ENCODE data around the gene ZSCAN2.
"Not testable (repeated sequence)": the region's sequence is repeated elsewhere in the genome, so short reads cannot be mapped to it uniquely, and the experiment has no call there.

ZSCAN2 gene

GRCh38 chr15:84581676-84582428 lies 19.0 kb upstream of the ZSCAN2 start:
- H3K4me3 ChIP-seq (ENCODE audit: low read depth, low read length); H3K4me1 ChIP-seq (ENCODE audit: control insufficient read depth, insufficient read depth, low read length, unreplicated experiment); H3K27ac ChIP-seq (ENCODE audit: low read depth, low read length); H3K27me3 ChIP-seq (ENCODE audit: insufficient read depth, low read length); H3K79me2 ChIP-seq (ENCODE audit: control insufficient read depth, insufficient read depth, low read length, unreplicated experiment); H2AFZ ChIP-seq (ENCODE audit: low read length, unreplicated experiment); H3K36me3 ChIP-seq (ENCODE audit: insufficient read depth, low read length): not testable (repeated sequence)

- no peak overlapping the region for H3K27ac ChIP-seq (ENCODE audit: low read depth, low read length)
- H3K27me3 ChIP-seq (ENCODE audit: insufficient read depth, low read length), result no peaks in the 10 kb centered on the region
- H3K79me2 ChIP-seq (ENCODE audit: control insufficient read depth, insufficient read depth, low read length, unreplicated experiment), result no peaks in the 10 kb centered on the region
- peaks cover 3% of the 10 kb centered on the region for H3K4me1 ChIP-seq (ENCODE audit: control insufficient read depth, insufficient read depth, low read length, unreplicated experiment)
- H2AFZ ChIP-seq (ENCODE audit: low read length, unreplicated experiment), result no peak overlapping the region
- H3K36me3 ChIP-seq (ENCODE audit: insufficient read depth, low read length), result no peaks in the 10 kb centered on the region
- no peak overlapping the region for H3K4me3 ChIP-seq (ENCODE audit: low read depth, low read length)
These were observed 18.1 kb upstream of the ZSCAN2 start for GRCh38 chr15:84582583-84583157.

GRCh38 chr15:84583921-84584320 lies 16.9 kb upstream of the ZSCAN2 start:
- not testable (repeated sequence) for H3K27me3 ChIP-seq (ENCODE audit: insufficient read depth, low read length); H3K4me3 ChIP-seq (ENCODE audit: low read depth, low read length); H3K27ac ChIP-seq (ENCODE audit: low read depth, low read length); H2AFZ ChIP-seq (ENCODE audit: low read length, unreplicated experiment); H3K79me2 ChIP-seq (ENCODE audit: control insufficient read depth, insufficient read depth, low read length, unreplicated experiment); H3K4me1 ChIP-seq (ENCODE audit: control insufficient read depth, insufficient read depth, low read length, unreplicated experiment); H3K36me3 ChIP-seq (ENCODE audit: insufficient read depth, low read length)

- H3K27ac ChIP-seq (ENCODE audit: low read depth, low read length), result no peak overlapping the region
- H3K79me2 ChIP-seq (ENCODE audit: control insufficient read depth, insufficient read depth, low read length, unreplicated experiment), result no peaks in the 10 kb centered on the region
- H3K4me1 ChIP-seq (ENCODE audit: control insufficient read depth, insufficient read depth, low read length, unreplicated experiment), result no peaks in the 10 kb centered on the region
- H2AFZ ChIP-seq (ENCODE audit: low read length, unreplicated experiment), result no peak overlapping the region
- H3K36me3 ChIP-seq (ENCODE audit: insufficient read depth, low read length), result no peaks in the 10 kb centered on the region
- H3K27me3 ChIP-seq (ENCODE audit: insufficient read depth, low read length), result no peaks in the 10 kb centered on the region
- H3K4me3 ChIP-seq (ENCODE audit: low read depth, low read length), result no peak overlapping the region
These were observed 14.1 kb upstream of the ZSCAN2 start for GRCh38 chr15:84586696-84587095.

DNA sequence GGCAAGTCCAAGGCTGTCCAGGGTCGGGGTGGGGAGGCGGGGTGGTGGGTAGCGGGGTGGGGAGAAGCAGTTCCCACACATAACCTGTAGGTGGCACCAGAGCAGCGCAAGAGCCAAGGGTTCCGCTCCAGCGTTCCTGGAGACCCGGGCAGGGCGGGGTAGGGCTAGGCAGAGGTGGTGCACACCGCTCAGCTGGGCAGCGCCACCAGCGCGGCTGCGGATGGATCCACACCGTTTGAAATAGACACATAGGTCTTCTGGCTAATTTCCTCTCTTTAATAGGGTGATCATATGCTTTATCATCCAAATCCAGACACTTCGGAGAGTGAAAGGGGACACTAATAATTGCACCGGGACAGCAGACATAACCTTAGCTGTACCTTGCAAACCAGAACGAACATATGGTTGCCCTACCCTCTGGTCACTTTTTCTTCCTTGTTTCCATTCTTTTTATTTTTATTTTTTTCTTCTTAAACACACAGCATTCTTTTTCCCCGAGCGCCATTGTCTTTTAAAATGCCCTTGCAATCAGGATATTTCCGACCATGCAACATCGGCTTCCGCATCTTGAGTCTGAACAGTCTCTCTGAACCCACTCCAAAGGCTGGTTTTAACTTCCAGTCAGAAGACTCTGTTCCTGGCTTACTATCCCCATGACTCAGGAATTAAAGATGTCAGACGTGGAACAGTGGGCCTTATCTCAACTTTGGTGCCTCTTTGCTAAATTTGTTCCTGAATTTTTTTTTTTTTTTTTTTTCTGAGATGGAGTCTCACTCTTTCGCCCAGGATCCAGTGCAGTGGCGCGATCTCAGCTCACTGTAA lies 12.5 kb upstream of the ZSCAN2 start:
- H3K4me3 ChIP-seq (ENCODE audit: low read depth, low read length), result peak overlapping the region; percentile 76

GRCh38 chr15:84590406-84590805 lies 10.4 kb upstream of the ZSCAN2 start:
- Histone ChIP-seq H3K4me3 (ENCODE audit: low read depth, low read length) (no peak overlapping the region), H3K27me3 (ENCODE audit: insufficient read depth, low read length) (no peaks in the 10 kb centered on the region; the same call in 1 of the 2 replicates), H3K79me2 (ENCODE audit: control insufficient read depth, insufficient read depth, low read length, unreplicated experiment) (no peaks in the 10 kb centered on the region), H3K36me3 (ENCODE audit: insufficient read depth, low read length) (no peaks in the 10 kb centered on the region), H2AFZ (ENCODE audit: low read length, unreplicated experiment) (no peak overlapping the region), H3K27ac (ENCODE audit: low read depth, low read length) (no peak overlapping the region), H3K4me1 (ENCODE audit: control insufficient read depth, insufficient read depth, low read length, unreplicated experiment) (no peaks in the 10 kb centered on the region)

More for the DNA sequence above, 12.5 kb upstream of the ZSCAN2 start:
- Histone ChIP-seq H2AFZ (ENCODE audit: low read length, unreplicated experiment) (peak overlapping the region; percentile 75), H3K36me3 (ENCODE audit: insufficient read depth, low read length) (no peaks in the 10 kb centered on the region), H3K27me3 (ENCODE audit: insufficient read depth, low read length) (no peaks in the 10 kb centered on the region; the same call in 1 of the 2 replicates), H3K4me1 (ENCODE audit: control insufficient read depth, insufficient read depth, low read length, unreplicated experiment) (no peaks in the 10 kb centered on the region), H3K27ac (ENCODE audit: low read depth, low read length) (no peak overlapping the region), H3K79me2 (ENCODE audit: control insufficient read depth, insufficient read depth, low read length, unreplicated experiment) (no peaks in the 10 kb centered on the region)

DNA sequence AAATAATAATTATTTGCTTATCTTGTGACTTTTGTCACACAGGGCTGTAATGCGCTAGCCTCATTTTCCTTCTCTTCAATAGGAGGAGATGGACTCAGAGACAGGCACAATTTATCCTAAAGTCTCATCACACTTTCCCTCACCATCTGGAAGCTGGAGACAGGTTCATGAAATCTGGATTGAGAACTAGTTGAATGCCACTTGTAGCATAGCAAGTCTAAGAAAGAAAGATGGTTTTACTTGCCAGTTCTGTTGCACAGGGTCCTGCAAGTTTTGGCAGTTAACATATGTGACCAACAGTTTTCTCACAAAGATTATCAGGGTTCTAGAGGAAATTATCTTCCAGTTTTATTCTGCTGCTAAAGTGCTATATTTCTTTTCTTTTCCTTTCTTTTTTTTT lies 9.0 kb upstream of the ZSCAN2 start:
- no peaks in the 10 kb centered on the region for H3K36me3 ChIP-seq (ENCODE audit: insufficient read depth, low read length)
- H2AFZ ChIP-seq (ENCODE audit: low read length, unreplicated experiment), result no peak overlapping the region
- no peaks in the 10 kb centered on the region; the same call in 1 of the 2 replicates for H3K27me3 ChIP-seq (ENCODE audit: insufficient read depth, low read length)
- H3K27ac ChIP-seq (ENCODE audit: low read depth, low read length), result no peak overlapping the region
- H3K79me2 ChIP-seq (ENCODE audit: control insufficient read depth, insufficient read depth, low read length, unreplicated experiment), result no peaks in the 10 kb centered on the region
- H3K4me3 ChIP-seq (ENCODE audit: low read depth, low read length), result no peak overlapping the region
- no peaks in the 10 kb centered on the region for H3K4me1 ChIP-seq (ENCODE audit: control insufficient read depth, insufficient read depth, low read length, unreplicated experiment)

GRCh38 chr15:84594617-84595290 lies 6.1 kb upstream of the ZSCAN2 start:
- Histone ChIP-seq H3K4me1 (ENCODE audit: control insufficient read depth, insufficient read depth, low read length, unreplicated experiment) (no peaks in the 10 kb centered on the region), H3K36me3 (ENCODE audit: insufficient read depth, low read length) (no peaks in the 10 kb centered on the region), H2AFZ (ENCODE audit: low read length, unreplicated experiment) (no peak overlapping the region), H3K79me2 (ENCODE audit: control insufficient read depth, insufficient read depth, low read length, unreplicated experiment) (no peaks in the 10 kb centered on the region), H3K27me3 (ENCODE audit: insufficient read depth, low read length) (no peaks in the 10 kb centered on the region; the same call in 1 of the 2 replicates), H3K4me3 (ENCODE audit: low read depth, low read length) (no peak overlapping the region), H3K27ac (ENCODE audit: low read depth, low read length) (no peak overlapping the region)

DNA sequence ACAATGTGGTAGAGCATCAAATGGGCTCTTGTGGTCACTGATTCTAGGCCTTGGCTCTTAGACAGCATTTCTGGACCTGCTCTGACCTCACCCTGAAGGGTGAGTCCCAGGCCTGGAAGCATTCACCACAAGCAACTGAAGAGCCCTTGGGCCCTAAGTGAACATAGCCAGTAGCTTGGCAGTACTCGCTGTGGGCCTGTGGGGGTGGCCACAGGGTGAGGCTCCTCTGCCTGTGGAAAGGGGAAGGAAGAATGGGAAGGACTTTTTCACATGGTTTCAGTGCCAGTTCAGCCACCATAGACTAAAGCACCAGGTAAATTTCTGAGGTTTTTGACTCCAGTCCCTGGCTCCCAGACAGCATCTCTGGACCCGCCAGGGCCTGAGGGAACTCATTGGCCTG lies 5.1 kb upstream of the ZSCAN2 start:
- H3K4me3 ChIP-seq (ENCODE audit: low read depth, low read length), result no peak overlapping the region
- H3K27ac ChIP-seq (ENCODE audit: low read depth, low read length), result no peak overlapping the region
- no peaks in the 10 kb centered on the region for H3K4me1 ChIP-seq (ENCODE audit: control insufficient read depth, insufficient read depth, low read length, unreplicated experiment)
- H3K27me3 ChIP-seq (ENCODE audit: insufficient read depth, low read length), result no peaks in the 10 kb centered on the region; the same call in 1 of the 2 replicates
- H3K36me3 ChIP-seq (ENCODE audit: insufficient read depth, low read length), result no peaks in the 10 kb centered on the region
- no peak overlapping the region for H2AFZ ChIP-seq (ENCODE audit: low read length, unreplicated experiment)
- H3K79me2 ChIP-seq (ENCODE audit: control insufficient read depth, insufficient read depth, low read length, unreplicated experiment), result no peaks in the 10 kb centered on the region

DNA sequence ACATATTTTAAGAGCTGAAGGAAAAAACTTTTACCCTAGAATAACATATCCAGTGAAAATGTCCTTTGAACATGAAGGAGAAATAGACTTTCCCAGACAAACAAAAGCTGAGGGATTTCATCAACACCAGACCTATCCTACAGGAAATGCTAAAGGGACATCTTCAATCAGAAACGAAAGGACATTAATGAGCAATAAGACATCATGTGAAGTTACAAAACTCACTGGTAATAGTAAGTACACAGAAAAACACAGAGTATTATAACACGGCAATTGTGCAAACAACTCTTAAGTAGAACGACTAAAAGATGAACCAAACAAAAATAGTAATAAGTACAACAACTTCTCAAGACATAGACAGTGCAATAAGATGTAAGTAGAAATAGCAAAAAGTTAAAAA lies 3.5 kb upstream of the ZSCAN2 start:
- no peak overlapping the region for H3K4me3 ChIP-seq (ENCODE audit: low read depth, low read length)
- no peak overlapping the region for H3K27ac ChIP-seq (ENCODE audit: low read depth, low read length)

More for the DNA sequence above, 3.5 kb upstream of the ZSCAN2 start:
- H2AFZ ChIP-seq (ENCODE audit: low read length, unreplicated experiment), result no peak overlapping the region
- H3K36me3 ChIP-seq (ENCODE audit: insufficient read depth, low read length), result no peaks in the 10 kb centered on the region
- H3K79me2 ChIP-seq (ENCODE audit: control insufficient read depth, insufficient read depth, low read length, unreplicated experiment), result no peaks in the 10 kb centered on the region
- no peaks in the 10 kb centered on the region for H3K4me1 ChIP-seq (ENCODE audit: control insufficient read depth, insufficient read depth, low read length, unreplicated experiment)
- H3K27me3 ChIP-seq (ENCODE audit: insufficient read depth, low read length), result no peaks in the 10 kb centered on the region; the same call in 1 of the 2 replicates
